GM12873 (cell line): ENCODE data around the gene AP2A1.

Source experiments
- TF ChIP-seq, protein P1 (sequence below): IDR thresholded peaks from 2 replicates; pipeline ENCODE4 v1.5.1; 2012; ENCODE audit warnings: low read depth, mild to moderate bottlenecking, moderate library complexity, low read length, control low read depth; ENCODE audit not compliant: insufficient read depth; ENCODE audit errors: missing control alignments

AP2A1 gene

DNA sequence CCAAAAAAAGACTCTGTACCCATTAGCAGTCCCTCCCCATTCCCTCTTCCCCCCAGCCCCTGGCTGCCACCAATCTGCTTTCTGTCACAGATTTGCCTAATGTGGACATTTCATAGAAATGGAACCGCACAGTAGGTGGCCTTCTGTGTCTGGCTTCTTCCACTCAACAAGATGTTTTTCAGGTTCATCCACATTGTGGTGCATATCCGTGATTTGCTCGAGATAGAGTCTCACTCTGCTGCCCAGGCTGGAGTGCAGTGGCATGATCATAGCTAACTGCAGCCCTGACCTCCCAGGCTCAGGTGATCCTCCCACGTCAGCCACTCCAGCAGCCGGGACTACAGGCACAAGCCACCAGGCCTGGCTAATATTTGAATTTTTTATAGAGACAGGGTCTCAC lies 20.9 kb downstream of the AP2A1 start:
- TF ChIP-seq, protein P1, sequence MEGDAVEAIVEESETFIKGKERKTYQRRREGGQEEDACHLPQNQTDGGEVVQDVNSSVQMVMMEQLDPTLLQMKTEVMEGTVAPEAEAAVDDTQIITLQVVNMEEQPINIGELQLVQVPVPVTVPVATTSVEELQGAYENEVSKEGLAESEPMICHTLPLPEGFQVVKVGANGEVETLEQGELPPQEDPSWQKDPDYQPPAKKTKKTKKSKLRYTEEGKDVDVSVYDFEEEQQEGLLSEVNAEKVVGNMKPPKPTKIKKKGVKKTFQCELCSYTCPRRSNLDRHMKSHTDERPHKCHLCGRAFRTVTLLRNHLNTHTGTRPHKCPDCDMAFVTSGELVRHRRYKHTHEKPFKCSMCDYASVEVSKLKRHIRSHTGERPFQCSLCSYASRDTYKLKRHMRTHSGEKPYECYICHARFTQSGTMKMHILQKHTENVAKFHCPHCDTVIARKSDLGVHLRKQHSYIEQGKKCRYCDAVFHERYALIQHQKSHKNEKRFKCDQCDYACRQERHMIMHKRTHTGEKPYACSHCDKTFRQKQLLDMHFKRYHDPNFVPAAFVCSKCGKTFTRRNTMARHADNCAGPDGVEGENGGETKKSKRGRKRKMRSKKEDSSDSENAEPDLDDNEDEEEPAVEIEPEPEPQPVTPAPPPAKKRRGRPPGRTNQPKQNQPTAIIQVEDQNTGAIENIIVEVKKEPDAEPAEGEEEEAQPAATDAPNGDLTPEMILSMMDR: no peak

DNA sequence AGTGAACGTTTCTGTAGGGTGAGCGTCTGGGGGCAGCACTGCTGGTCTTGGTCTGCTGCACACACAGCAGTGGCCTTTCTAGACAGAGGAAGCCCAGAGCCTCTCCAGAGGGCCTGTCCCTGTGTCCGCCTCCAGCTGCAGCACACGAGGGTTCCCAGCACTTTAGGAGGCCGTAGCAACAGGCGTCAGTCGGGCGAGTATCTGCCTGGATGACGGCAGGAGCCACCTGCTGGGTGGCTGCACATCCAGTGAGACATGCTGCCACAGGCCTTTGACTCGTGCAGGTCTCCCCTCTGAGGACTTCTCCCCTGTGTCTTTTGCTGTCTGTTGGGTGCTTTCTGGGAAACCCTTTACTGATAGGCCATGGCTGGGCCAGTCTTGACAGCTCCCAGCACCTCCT lies 22.1 kb downstream of the AP2A1 start:
- TF ChIP-seq, protein P1: no peak

DNA sequence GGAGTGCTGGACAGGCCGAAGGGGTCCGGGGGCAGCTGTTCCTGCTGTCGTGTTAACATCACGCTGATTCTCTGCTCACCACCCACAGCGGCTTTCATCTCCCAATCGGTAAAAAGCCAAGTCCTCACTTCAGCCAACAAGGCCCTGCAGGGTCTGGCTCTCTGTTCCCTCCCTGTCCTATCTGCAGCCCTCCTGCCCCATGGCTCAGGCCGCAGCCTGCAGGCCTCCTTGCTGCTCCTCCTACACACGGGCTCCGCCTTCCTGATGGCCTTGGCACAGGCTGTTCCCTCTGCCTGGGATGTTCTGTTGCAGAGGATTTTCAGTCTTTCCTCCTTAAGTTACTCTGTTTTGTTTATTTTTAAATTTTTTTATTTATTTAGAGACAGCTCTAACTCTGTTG lies 24.1 kb downstream of the AP2A1 start:
- TF ChIP-seq, protein P1: no peak

DNA sequence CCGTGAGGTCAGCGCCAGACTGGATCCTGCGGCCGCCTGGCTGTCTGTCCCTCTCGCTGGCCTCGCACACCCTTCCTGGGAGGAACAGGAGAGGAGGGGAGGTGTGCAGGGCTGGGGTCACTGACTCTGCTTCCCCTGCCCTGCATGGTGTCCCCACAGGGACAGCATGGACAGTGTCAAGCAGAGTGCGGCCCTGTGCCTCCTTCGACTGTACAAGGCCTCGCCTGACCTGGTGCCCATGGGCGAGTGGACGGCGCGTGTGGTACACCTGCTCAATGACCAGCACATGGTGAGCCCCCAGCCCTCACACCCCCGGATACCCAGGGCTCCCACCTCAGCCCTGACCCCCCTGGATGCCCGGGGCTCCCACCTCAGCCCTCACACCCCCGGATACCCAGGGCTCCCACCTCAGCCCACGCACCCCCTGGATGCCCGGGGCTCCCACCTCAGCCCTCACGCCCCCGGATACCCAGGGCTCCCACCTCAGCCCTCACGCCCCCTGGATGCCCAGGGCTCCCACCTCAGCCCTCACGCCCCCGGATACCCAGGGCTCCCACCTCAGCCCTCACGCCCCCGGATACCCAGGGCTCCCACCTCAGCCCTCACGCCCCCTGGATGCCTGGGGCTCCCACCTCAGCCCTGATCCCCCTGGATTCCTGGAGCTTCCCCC lies 25.1 kb downstream of the AP2A1 start:
- TF ChIP-seq, protein P1: no peak

DNA sequence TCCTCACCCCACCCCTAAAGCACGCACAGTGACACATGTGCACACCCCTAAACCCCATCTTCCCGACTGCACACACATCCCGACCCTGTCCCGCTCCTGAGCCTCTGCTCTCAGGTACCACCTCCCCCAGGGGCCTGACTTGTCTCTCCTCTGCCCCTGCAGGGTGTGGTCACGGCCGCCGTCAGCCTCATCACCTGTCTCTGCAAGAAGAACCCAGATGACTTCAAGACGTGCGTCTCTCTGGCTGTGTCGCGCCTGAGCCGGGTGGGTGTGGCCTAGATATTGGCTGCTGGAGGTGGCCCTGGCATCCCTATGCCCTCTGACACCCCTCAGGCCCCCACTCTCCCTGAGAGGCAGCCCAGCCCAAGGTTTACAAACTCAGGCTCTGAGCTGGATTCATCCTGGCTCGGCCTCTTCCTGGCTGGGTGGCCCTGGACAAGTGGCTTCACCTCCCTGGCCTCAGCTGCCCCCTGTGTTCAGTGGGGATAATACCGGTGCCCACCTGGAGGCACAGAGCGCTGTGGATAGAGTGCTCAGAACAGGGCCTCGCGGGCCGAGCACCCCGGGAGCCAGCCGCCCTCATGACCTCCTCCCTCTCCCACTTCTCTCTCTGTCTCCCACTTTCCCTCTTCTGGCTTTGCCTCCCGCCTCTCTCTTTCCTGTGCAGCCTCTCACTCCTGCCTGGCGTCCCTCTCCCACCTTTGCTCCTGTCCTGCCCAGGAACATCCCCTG lies 26.2 kb downstream of the AP2A1 start:
- TF ChIP-seq, protein P1: no peak

DNA sequence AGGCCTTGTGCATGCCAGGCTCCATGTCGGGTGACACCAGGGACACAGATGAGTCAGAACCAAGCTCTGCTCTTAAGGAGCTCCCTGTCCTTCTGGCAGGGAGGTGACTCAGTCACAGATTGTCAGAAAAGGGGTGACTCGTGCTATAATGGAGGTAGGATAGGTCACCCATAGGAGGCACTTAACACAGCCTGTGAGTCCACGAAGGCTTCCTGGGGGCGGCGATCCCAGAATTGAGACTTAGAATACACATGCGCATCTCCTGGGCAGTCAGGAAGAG lies 26.7 kb downstream of the AP2A1 start:
- TF ChIP-seq, protein P1: no peak

DNA sequence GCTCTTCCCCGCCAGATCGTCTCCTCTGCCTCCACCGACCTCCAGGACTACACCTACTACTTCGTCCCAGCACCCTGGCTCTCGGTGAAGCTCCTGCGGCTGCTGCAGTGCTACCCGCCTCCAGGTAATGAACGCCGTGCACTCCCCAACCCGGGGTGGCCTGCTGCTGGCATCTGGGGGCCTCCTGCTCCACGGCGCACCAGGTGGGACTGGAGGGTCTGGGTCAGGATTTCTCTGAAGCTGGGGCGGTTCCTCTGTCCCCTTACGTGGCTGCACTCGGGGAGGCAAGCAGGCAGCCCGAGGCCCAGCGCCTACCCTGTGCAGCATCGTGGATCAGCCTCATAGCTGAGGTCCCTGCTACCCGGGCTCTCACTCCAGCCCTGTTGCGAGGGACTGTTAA lies 28.8 kb downstream of the AP2A1 start:
- TF ChIP-seq, protein P1: no peak
